ENCODE results near the gene MYO18B. TPM values are rescaled to one million over a fixed set of nuclear protein-coding genes. Genes with fewer than 3 reads are reported as not detected.

The MYO18B gene
- total RNA-seq, 2 experiments from 2014 or later: 1.6 to 1.8 TPM

DNA sequence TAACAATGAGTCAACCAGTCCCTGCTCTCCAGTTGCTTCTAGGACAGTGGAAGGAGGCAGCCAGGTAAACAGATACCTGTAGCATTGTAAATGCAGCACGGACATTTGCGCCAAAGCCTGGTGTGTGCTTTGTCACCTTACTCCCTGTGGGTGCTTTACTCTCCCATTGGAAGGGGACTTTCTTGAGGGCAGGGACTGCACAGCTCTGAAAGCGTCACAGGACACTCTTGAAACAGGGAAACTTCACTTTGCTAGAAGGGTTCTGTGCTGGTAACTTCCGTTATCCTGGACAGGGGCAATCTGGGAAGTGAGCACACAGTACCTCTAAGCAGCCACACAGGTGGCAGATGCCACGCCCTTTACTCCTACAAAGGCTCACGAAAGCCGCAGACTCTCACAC lies 99.8 kb downstream of the MYO18B start:
- DNase-seq (no peak), ATAC-seq (no peak)
- H3K36me3 Mint-ChIP-seq (ENCODE audit: low read depth): no peaks in the 10 kb centered on the region
- peaks cover 2% of the 10 kb centered on the region for H3K27me3 Mint-ChIP-seq
- no peaks in the 10 kb centered on the region for H3K9me3 Mint-ChIP-seq
- no peak overlapping the region for H3K4me3 Mint-ChIP-seq
- POLR2A ChIA-PET: no interaction called here
- TF ChIP-seq, protein P1, sequence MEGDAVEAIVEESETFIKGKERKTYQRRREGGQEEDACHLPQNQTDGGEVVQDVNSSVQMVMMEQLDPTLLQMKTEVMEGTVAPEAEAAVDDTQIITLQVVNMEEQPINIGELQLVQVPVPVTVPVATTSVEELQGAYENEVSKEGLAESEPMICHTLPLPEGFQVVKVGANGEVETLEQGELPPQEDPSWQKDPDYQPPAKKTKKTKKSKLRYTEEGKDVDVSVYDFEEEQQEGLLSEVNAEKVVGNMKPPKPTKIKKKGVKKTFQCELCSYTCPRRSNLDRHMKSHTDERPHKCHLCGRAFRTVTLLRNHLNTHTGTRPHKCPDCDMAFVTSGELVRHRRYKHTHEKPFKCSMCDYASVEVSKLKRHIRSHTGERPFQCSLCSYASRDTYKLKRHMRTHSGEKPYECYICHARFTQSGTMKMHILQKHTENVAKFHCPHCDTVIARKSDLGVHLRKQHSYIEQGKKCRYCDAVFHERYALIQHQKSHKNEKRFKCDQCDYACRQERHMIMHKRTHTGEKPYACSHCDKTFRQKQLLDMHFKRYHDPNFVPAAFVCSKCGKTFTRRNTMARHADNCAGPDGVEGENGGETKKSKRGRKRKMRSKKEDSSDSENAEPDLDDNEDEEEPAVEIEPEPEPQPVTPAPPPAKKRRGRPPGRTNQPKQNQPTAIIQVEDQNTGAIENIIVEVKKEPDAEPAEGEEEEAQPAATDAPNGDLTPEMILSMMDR (IDR thresholded peaks at IDR 0.05): no peak
- CTCF ChIA-PET: no interaction called here
- H3K27ac Mint-ChIP-seq: no peak overlapping the region
- H3K4me1 Mint-ChIP-seq (ENCODE audit: low read depth): peaks cover 5% of the 10 kb centered on the region
- intact Hi-C loops (cut with micrococcal nuclease): no loop called here

DNA sequence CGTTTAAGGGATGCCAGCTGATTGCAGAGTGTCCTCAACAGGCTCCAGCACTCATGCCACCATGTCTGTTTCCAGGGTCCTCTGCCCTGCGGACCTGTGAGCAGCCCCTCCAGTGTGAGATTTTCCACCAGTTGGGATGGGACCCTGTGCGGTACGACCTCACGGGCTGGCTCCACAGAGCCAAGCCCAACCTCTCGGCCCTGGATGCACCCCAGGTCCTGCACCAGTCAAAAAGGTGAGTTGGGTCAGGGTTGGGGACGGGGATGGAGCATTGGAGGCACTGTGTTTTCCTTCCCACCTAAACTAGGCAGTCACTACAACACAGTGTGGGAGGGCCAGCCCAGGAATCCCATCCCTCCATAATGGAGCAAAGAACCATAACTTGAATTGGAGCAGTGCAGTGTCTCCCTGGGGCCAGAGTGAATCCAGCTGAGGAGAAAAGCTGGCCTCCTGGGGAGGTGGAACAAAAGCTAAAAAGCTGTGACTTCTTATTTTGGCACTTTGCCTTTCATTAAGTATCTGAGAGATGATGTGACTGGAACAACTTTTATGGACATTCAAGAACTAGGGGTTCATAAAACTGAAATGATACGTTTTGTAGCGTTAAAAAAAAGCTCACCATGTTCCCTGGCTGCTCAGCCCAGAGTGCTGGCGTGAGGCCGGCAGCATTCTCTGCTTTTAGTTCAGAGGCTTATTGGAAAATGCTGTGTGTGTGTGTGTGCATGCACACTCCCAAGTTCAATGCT lies 101.8 kb downstream of the MYO18B start:
- no peak overlapping the region for H3K27ac Mint-ChIP-seq
- no peaks in the 10 kb centered on the region for H3K9me3 Mint-ChIP-seq
- TF ChIP-seq, protein P1 (IDR thresholded peaks at IDR 0.05): no peak
- peaks cover 5% of the 10 kb centered on the region for H3K4me1 Mint-ChIP-seq (ENCODE audit: low read depth)
- ATAC-seq (no peak), DNase-seq (no peak)
- POLR2A ChIA-PET: no interaction called here
- intact Hi-C loops (cut with micrococcal nuclease): no loop called here
- no peaks in the 10 kb centered on the region for H3K36me3 Mint-ChIP-seq (ENCODE audit: low read depth)
- H3K4me3 Mint-ChIP-seq: no peak overlapping the region
- H3K27me3 Mint-ChIP-seq: peaks cover 2% of the 10 kb centered on the region
- CTCF ChIA-PET: interaction anchor here (1.5 kb wide), 1 partner anchor 11 kb away, joined by 3 read pairs; no protein-coding TSS in a partner anchor

DNA sequence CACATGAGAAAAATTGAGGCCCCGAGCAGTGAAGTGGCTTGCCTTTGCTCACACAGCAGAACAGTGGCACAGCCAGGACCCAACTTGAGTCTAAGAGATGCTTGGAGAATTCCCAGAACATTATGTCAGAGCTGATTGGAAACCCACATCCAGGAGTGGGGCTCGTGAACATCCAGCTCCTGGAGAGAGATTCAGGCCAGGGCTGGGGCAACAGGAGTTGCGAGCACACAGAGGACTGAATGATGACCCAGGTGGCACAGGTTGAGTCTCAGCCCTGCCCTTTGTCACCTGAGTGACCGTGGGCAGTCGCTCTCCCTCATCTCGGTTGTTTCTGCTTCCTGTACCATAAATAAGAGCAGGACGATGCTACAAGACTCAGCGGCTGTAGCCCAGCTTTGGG lies 102.6 kb downstream of the MYO18B start:
- Mint-ChIP-seq H3K4me1 (ENCODE audit: low read depth) (peaks cover 5% of the 10 kb centered on the region), H3K9me3 (no peaks in the 10 kb centered on the region), H3K36me3 (ENCODE audit: low read depth) (no peaks in the 10 kb centered on the region), H3K4me3 (no peak overlapping the region), H3K27me3 (peaks cover 2% of the 10 kb centered on the region), H3K27ac (no peak overlapping the region)
- ChIA-PET CTCF (interaction anchor here (1.0 to 1.5 kb wide), 2 partner anchors 10 to 522 kb away, joined by 3 to 4 read pairs; no protein-coding TSS in a partner anchor), POLR2A (no interaction called here)
- ATAC-seq (no peak), DNase-seq (no peak)
- TF ChIP-seq, protein P1 (IDR thresholded peaks at IDR 0.05): no peak
- intact Hi-C loops (cut with micrococcal nuclease): no loop called here

DNA sequence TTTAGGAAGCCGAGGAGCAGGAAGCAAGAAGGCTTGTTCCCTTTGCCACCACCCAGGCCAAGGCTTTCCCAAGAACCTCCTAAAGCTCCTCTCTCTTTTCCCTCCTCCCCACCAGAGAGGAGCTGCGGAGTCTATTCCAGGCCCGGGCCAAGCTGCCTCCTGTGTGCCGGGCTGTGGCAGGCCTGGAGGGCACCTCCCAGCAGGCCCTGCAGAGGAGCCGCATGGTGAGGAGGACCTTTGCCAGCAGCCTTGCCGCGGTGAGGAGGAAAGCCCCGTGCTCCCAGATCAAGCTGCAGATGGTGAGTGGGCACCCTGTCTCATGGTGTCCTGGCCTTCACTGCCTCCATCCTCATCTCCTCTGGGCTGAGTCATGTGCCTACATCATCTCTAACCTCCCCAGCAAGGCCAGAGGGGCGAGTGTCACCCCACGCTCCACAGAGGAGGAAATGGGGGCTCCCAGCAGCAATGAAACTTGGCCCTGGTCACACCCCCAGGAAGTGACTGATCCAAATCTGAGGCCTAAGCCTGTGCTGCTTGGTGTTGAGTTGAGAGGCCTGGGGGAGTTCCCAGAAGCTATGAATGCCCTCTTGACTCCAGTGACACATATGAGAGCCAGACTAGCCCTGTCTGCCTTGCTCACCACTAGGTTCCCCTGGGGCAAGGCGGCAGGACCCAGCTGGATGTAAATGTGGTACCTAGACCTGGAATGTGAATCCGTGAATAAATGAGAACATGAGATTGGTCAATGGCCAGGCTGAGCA lies 104.2 kb downstream of the MYO18B start:
- Mint-ChIP-seq H3K4me3 (no peak overlapping the region), H3K27ac (no peak overlapping the region), H3K27me3 (peaks cover 2% of the 10 kb centered on the region), H3K36me3 (ENCODE audit: low read depth) (no peaks in the 10 kb centered on the region), H3K4me1 (ENCODE audit: low read depth) (peaks cover 5% of the 10 kb centered on the region), H3K9me3 (no peaks in the 10 kb centered on the region)
- POLR2A ChIA-PET: interaction anchor here (0.6 kb wide), 1 partner anchor 427 kb away, joined by 3 read pairs; no protein-coding TSS in a partner anchor
- TF ChIP-seq, protein P1 (IDR thresholded peaks at IDR 0.05): no peak
- DNase-seq: peak; percentile 67
- intact Hi-C loops (cut with micrococcal nuclease): no loop called here
- ATAC-seq: peak; percentile 99
- CTCF ChIA-PET: interaction anchor here (0.7 kb wide), 1 partner anchor 521 kb away, joined by 3 read pairs; no protein-coding TSS in a partner anchor

DNA sequence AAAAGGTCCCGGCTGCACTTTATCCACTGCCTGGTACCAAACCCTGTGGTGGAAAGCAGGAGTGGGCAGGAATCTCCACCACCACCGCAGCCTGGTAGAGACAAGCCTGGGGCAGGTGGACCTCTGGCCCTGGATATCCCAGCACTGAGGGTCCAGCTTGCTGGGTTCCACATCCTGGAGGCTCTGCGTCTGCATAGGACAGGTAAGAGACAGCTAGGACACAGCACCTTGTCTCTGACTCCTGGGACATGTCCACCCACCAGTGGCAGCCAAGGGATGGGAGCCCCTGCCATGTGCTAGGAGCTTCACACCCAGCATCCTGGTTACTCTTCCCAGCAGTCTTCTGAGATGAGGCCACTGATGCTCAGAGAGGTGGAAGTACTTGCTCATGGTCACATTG lies 105.5 kb downstream of the MYO18B start:
- no peak overlapping the region for H3K27ac Mint-ChIP-seq
- ATAC-seq (no peak), DNase-seq (no peak)
- ChIA-PET POLR2A (no interaction called here), CTCF (no interaction called here)
- no peaks in the 10 kb centered on the region for H3K36me3 Mint-ChIP-seq (ENCODE audit: low read depth)
- H3K9me3 Mint-ChIP-seq: no peaks in the 10 kb centered on the region
- intact Hi-C loops (cut with micrococcal nuclease): no loop called here
- H3K27me3 Mint-ChIP-seq: peaks cover 2% of the 10 kb centered on the region
- TF ChIP-seq, protein P1 (IDR thresholded peaks at IDR 0.05): no peak
- no peak overlapping the region for H3K4me3 Mint-ChIP-seq
- peaks cover 5% of the 10 kb centered on the region for H3K4me1 Mint-ChIP-seq (ENCODE audit: low read depth)
